Measurements from ENCODE around the gene PXMP4.

- TF ChIP-seq CTCF (conservative IDR thresholded peaks at IDR 0.05) (no peak), EZH2 (IDR thresholded peaks at IDR 0.05; ENCODE audit: low read depth) (no peak)
Observed at GRCh38 chr20:33664762-33665144, 55.4 kb downstream of the PXMP4 start.

All from PC-9 (cell line).